ENCODE data around the gene FBLN1. TPM values are rescaled to one million over a fixed set of nuclear protein-coding genes. Genes with fewer than 3 reads are reported as not detected.

Gene FBLN1
- total RNA-seq, 1 experiment from 2014 or later, result 183 TPM

DNA sequence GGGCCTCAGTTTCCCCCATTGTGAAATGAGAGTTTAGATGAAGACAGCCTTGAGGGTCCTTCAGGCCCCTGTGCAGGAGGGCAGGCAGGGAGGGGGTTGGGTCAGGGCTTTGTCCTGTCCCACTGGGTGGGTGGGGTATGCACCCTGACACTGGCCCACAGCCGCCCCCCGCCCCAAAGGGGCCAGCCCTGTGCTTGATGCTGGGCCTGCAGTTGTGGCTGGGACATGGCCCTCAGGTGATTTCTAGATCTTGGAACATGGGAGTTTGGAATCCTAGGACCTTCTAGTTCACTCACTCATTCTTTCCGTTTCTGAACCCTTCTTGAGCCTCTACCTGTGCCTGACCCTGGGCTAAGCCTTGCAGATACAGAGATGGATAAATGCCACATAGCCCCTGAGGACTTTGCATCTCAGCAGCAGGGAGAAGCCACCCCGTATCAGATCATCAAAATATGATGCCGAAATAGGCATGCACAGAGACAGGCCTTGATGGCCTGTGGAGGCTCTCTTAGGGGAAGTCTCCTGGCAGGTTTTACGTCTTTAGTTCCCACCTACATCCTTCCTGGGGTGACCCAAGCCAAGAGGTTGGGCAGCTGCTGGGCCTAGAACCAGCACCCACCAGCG is 76.0 kb downstream of the FBLN1 start (continued):
- TF ChIP-seq, protein P1, sequence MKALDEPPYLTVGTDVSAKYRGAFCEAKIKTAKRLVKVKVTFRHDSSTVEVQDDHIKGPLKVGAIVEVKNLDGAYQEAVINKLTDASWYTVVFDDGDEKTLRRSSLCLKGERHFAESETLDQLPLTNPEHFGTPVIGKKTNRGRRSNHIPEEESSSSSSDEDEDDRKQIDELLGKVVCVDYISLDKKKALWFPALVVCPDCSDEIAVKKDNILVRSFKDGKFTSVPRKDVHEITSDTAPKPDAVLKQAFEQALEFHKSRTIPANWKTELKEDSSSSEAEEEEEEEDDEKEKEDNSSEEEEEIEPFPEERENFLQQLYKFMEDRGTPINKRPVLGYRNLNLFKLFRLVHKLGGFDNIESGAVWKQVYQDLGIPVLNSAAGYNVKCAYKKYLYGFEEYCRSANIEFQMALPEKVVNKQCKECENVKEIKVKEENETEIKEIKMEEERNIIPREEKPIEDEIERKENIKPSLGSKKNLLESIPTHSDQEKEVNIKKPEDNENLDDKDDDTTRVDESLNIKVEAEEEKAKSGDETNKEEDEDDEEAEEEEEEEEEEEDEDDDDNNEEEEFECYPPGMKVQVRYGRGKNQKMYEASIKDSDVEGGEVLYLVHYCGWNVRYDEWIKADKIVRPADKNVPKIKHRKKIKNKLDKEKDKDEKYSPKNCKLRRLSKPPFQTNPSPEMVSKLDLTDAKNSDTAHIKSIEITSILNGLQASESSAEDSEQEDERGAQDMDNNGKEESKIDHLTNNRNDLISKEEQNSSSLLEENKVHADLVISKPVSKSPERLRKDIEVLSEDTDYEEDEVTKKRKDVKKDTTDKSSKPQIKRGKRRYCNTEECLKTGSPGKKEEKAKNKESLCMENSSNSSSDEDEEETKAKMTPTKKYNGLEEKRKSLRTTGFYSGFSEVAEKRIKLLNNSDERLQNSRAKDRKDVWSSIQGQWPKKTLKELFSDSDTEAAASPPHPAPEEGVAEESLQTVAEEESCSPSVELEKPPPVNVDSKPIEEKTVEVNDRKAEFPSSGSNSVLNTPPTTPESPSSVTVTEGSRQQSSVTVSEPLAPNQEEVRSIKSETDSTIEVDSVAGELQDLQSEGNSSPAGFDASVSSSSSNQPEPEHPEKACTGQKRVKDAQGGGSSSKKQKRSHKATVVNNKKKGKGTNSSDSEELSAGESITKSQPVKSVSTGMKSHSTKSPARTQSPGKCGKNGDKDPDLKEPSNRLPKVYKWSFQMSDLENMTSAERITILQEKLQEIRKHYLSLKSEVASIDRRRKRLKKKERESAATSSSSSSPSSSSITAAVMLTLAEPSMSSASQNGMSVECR (CRISPR knock-in tag; IDR thresholded peaks at IDR 0.05; ENCODE audit: borderline replicate concordance), result no peak
- TF ChIP-seq NFATC4 (CRISPR knock-in tag; IDR thresholded peaks at IDR 0.05) (no peak), CBFB (CRISPR knock-in tag; IDR thresholded peaks at IDR 0.05; ENCODE audit: low read depth) (no peak), ZNF416 (CRISPR knock-in tag; IDR thresholded peaks at IDR 0.05) (no peak)
- TF ChIP-seq, protein P2, sequence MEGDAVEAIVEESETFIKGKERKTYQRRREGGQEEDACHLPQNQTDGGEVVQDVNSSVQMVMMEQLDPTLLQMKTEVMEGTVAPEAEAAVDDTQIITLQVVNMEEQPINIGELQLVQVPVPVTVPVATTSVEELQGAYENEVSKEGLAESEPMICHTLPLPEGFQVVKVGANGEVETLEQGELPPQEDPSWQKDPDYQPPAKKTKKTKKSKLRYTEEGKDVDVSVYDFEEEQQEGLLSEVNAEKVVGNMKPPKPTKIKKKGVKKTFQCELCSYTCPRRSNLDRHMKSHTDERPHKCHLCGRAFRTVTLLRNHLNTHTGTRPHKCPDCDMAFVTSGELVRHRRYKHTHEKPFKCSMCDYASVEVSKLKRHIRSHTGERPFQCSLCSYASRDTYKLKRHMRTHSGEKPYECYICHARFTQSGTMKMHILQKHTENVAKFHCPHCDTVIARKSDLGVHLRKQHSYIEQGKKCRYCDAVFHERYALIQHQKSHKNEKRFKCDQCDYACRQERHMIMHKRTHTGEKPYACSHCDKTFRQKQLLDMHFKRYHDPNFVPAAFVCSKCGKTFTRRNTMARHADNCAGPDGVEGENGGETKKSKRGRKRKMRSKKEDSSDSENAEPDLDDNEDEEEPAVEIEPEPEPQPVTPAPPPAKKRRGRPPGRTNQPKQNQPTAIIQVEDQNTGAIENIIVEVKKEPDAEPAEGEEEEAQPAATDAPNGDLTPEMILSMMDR (IDR thresholded peaks at IDR 0.05), result no peak

DNA sequence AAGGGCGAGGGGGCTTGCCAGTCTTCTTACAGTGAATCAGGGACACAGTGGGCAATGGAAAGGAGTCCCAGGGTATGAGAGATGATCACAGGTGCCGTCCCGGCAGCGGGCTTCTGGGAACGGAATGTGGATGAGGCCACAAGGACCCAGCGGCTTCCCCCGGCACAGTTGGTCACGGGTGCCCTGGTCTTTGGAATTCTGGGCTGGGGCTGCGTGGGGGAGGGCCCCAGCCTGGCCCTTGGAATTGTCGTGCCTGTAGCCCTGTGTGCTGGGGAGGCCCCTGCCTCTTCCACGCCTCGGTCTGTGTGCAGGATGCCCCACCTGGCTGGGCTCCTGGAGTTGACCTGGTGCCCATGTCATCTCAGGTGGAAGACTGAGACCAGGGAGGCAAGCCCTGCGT is 76.6 kb downstream of the FBLN1 start:
- Mint-ChIP-seq H3K27me3 (ENCODE audit: low read depth) (no peaks in the 10 kb centered on the region), H3K36me3 (no peaks in the 10 kb centered on the region), H3K4me3 (no peak overlapping the region), H3K9me3 (no peaks in the 10 kb centered on the region), H3K27ac (no peak overlapping the region), H3K4me1 (peaks cover 3% of the 10 kb centered on the region; the same call in 1 of the 2 replicates)
- DNase-seq (ENCODE audit: low spot score), result no peak
- TF ChIP-seq ZNF138 (CRISPR knock-in tag; conservative IDR thresholded peaks at IDR 0.05), result no peak
- no peak for TF ChIP-seq ZNF396 (CRISPR knock-in tag; IDR thresholded peaks at IDR 0.05; ENCODE audit: borderline replicate concordance)
- TF ChIP-seq EMX1 (CRISPR knock-in tag; IDR thresholded peaks at IDR 0.05), result no peak
- TF ChIP-seq ZNF219 (CRISPR knock-in tag; IDR thresholded peaks at IDR 0.05; ENCODE audit: borderline replicate concordance), result no peak
- TF ChIP-seq SMAD3 (CRISPR knock-in tag; IDR thresholded peaks at IDR 0.05; ENCODE audit: borderline replicate concordance), result no peak
- TF ChIP-seq, protein P3, sequence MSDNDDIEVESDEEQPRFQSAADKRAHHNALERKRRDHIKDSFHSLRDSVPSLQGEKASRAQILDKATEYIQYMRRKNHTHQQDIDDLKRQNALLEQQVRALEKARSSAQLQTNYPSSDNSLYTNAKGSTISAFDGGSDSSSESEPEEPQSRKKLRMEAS (CRISPR knock-in tag; IDR thresholded peaks at IDR 0.05), result no peak
- TF ChIP-seq, protein P4, sequence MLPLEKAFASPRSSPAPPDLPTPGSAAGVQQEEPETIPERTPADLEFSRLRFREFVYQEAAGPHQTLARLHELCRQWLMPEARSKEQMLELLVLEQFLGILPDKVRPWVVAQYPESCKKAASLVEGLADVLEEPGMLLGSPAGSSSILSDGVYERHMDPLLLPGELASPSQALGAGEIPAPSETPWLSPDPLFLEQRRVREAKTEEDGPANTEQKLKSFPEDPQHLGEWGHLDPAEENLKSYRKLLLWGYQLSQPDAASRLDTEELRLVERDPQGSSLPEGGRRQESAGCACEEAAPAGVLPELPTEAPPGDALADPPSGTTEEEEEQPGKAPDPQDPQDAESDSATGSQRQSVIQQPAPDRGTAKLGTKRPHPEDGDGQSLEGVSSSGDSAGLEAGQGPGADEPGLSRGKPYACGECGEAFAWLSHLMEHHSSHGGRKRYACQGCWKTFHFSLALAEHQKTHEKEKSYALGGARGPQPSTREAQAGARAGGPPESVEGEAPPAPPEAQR (CRISPR knock-in tag; IDR thresholded peaks at IDR 0.05), result no peak
- TF ChIP-seq ZNF232 (CRISPR knock-in tag; IDR thresholded peaks at IDR 0.05), result no peak
- no peak for TF ChIP-seq STAT6 (CRISPR knock-in tag; conservative IDR thresholded peaks at IDR 0.05; ENCODE audit: low read depth)
- CTCF ChIA-PET, result interaction anchor here (1.5 kb wide), 1 partner anchor 285 kb away, joined by 3 read pairs; no protein-coding TSS in a partner anchor
- POLR2A ChIA-PET, result no interaction called here
- no peak for ATAC-seq
